ENCODE data around the gene RSRC1.
"Not testable (repeated sequence)": the region's sequence is repeated elsewhere in the genome, so short reads cannot be mapped to it uniquely, and the experiment has no call there.

Gene RSRC1

DNA sequence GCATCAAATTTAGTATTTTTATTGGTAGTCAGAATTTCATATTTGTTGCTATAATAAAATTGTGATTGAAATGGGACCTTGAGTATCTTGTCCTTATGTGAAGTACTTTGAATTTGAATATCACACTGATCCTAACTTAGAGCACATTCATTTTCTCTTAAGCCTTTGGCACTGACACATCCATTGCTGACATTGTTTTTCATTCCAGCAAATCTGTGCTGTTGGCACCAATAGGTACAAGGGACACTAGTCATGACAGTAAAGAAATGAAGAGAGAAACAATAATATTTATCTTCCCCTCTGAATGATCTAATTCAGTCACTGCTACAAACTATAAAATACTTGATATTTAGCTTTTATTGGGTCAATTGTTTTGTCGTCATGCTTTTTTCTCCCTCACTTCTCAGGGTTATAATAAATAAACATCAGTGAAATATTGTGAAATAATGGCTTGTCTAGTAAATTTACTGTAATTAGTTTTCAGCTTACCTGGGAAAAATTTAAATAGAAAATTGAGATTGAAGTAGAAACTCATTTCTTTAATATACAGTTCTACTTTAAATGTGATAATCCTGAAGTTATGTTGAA, 294.3 kb downstream of the RSRC1 start:
- DNase-seq (ENCODE audit: low spot score) = no peak

DNA sequence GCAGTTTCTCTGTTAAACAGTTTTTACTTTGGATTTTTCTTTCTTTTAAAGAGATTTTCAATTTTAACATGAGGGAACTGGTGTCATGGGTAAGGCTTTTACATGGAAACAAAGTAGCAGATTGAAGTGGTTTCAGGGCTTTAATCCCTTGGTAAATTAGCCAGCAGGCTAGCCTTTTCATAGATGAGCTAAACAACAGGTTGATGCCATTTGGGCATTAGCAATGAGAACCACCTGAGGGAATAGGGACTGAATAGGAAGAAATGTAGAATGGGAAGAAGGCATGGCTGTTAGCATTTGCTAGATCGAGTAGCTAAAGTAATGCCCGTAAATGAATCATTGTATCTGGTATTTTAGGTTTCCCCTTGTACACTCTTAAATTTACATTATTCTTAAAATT, 295.6 kb downstream of the RSRC1 start:
- no peak for DNase-seq (ENCODE audit: low spot score)

DNA sequence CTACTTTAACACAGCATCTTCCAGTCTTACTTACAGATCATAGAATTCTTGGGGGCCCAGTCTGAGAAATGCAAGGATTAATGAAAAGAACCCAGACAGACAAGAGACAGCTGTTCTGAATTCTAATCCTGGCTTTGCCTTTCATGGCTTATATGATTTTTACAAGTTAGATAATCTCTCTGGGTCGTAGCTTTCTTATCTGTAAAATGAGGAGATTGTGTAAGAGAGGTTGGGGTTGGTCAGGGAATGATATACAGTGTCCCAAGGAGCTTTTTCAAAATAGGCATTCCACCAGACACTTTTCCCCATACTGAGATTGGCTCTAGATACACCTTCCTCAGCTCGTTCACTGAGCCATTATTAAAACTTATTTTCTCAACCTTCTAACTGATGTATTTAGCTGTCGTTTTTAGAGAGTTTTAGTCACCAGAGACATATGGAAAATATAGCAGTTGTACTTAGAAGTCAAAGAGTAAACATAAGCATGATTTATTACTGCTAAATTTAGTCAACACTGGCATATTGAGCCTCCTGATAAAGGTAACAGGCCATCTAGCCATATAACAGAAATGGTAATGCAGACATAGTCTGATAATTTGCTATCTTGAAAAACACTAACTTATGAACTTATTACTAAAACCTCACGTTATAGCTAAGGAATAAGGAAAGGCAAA, 298.1 kb downstream of the RSRC1 start:
- DNase-seq (ENCODE audit: low spot score) = no peak

DNA sequence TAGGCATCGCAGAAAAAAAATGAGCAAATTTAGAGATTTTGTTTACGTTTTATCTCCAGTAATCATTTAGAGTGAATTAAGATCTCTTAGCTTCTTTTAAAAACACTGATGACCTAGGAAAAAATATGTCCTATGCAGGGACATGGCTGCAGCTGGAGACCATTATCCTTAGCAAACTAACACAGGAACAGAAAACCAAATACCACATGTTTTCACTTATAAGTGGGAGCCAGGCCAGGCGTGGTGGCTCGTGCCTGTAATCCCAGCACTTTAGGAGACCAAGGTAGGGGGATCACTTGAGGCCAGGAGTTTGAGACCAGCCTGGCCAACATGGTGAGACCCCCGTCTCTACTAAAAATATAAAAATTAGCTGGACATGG, 298.6 kb downstream of the RSRC1 start:
- not testable (repeated sequence) for DNase-seq (ENCODE audit: low spot score)

DNA sequence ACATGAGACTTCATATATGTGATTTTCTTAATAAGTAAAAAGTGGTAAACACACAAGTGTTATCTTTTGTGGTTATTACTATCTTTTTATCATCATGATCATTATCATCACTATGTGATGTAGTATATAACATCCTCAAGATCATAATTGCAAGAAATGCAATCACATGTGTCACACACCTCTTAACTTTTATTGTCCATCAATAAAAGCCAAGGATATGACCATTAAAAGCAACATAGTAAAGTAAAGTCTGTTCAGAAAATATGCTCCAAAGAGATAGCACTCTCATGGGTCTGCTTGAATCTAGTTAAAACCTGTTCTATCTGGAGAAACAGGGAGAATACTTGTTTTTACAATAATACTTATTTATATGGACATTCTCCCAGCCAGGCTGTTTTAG, 308.1 kb downstream of the RSRC1 start:
- DNase-seq (ENCODE audit: low spot score) = no peak

DNA sequence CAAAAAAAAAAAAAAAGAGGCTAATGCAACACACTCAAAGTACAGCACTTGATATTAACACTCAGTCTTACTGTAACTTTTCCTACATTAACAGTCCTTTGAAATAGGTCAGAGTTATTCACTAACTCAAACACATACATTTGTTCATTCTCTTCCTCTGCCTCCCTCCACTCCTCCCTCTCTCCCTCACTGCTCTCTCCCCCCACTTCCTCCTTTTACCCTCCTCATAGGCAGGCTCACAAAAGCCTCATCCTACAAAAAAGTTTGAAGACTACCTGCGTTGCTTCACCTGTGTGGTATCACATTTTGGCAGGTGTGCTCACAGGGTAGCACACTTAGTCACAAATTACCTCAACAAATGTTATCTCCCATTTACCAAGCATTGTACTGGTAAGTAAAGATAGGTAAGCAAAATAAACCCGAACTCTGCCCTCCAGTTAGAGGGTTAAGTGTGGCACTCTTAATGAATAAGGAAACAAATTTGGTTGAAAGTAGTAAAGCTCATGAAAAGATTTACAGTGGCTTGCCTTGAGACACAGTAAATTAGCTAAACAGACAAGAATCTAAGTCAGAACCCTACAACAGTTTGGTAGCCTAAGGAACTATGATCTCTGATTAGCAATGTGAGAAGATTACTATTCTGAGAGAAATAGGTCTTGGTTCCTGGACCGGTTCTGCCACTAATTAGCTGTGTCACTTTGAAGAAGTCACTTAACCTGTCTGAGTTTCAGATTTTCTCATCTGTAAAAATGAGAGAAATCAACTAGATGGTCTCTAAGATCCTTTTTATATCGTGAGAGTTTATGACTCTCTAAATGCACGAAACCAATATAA, 310.1 kb downstream of the RSRC1 start:
- DNase-seq (ENCODE audit: low spot score) = no peak

DNA sequence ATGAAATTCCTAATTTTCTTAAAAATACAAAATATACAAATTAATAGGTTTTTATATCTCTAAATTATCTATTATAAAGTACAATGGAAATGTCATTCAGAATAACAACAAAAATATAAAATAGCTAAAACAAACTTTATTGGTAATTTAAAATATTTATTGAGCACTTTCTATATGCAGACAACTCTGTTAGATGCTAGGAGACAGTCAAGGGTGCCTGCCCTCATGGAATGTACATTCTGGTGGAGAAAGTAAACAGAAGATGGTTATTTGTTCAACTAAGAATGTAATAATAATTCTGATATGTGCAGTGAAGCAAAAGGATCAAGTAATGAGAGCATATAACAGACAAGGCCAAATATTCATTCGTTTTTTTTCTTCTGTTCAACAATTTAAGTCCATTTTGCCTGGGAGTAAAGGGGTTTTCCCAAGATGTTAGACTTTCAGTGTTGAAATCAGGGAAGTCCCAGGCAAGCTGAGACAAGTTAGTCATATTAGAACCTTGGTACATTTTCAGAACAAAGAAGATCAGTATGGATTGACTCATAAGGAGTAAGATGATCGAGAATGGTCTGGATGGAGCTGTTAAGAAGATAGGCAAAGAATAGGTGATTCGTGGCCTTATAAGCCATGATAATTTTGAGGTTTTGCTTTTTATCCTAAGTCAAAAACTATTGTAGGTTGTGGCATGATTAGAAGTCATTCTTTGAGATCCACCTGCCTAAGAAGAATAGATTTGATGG, 310.9 kb downstream of the RSRC1 start:
- no peak for DNase-seq (ENCODE audit: low spot score)

DNA sequence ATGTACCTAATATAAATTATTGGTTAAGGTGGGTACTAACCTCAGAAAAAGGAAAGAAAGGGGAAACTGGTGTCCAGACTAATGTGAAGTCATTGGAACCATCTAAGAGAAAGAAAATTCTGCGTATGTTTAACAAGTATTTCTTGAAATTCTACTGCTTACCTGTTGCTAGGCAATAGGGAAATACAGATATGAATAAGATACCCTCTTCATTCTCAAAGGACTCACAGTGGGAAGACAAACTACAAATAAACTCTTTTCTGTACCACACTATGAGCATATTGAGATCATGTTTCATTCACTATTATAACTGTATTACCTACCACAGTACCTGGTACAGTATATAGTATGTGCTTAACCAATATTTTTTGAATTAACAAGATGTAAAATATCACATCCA, 320.6 kb downstream of the RSRC1 start:
- DNase-seq (ENCODE audit: low spot score) = no peak

DNA sequence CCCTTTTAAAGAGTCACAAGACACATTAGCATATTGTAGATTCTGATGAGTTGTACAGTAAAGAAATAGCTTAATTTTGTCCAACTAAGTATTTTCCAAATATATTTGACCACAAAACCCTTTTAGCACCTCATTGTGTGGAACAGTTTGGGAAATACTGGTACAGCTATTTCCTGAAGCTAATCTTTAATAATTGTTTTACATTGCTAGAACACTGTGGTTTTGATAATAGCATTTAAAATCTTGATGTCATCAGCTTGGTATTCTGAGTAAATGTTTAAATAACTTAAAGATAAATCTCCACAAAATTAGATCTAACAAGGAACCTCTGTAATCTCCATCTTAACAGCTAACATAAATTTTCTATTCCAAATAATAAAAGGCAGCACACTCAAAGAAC, 321.1 kb downstream of the RSRC1 start:
- DNase-seq (ENCODE audit: low spot score) = no peak

DNA sequence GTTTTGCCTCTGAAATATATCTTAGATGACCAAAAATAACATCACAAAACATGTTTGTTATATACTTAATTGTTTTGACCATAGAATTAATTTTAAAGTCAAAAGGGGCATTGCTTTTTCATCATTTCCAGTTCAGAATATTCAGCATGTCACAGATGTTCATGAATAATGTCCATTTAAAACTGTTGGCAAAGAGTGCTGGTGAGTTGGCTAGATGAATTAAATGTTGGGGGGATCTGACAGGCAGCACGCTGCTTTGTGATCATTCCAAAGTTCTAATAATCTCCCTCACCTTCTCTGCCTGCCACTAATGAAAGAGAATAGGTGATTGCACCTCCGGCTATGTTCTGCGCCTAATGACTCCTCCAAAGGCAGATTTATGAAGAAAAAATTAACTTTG, 321.9 kb downstream of the RSRC1 start:
- no peak for DNase-seq (ENCODE audit: low spot score)

DNA sequence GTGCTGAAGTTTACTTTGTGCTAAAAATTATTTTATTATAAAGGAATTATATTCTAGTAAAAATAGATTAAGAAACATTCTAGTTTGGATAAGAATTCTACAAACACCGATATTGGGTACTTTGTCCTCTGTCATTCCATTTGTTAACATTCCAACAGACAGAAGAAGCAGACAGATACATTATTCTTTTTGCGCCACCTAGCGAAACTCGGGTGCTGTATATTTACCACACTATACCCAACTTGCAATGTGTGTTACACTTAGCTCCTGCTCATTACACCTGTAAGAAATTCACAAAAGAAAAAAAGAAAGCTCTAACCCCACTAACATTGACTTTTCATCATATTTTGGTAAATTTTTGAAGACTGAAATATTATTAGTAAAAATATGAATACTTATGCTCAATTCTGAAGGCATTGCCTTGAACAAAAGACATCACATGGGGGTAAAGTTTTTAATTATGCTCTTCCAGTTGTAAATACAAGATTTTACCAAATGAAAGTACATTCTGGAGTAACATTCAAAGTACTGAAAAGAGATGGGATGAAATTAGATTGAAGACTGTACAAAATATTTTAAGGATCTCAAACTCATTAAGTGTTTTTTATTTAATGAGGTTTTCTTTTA, 324.6 kb downstream of the RSRC1 start:
- peak; percentile 33 for DNase-seq (ENCODE audit: low spot score)

DNA sequence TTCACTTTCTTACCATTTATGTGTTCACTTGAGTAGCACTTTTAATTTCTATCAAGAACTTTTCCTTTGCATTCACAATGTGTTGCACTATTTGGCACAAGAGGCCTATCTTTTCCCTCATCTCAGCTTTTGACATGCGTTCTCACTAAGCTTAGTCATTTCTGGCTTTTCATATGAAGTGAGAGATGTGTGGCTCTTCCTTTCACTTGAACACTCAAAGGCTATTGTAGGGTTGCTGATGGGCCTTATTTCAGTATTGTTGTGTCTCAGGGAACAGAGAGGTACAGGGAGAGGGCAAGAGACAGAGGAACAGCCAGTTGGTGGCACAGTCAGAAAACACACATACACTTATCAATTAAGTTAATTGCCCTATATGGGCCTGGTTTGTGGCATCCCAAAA, 333.7 kb downstream of the RSRC1 start:
- no peak for DNase-seq (ENCODE audit: low spot score)

DNA sequence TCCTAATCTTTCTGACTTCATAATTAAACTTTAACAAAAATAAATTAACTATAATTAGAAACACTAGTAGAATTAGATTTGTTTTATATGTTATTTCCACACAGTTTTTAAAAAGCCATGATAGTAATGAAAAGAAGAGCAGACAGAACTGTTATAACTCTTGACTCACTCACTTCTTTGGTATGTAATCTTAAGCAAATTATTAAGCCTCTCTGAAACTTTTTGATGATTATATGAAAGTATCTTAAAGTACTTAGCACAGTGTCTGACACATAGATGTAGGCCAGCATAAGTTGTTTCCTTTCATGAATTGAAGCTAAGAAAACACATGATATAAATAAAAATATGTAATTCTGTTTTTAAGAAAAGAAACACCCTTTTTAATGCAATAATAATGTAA, 337.5 kb downstream of the RSRC1 start:
- no peak for DNase-seq (ENCODE audit: low spot score)

DNA sequence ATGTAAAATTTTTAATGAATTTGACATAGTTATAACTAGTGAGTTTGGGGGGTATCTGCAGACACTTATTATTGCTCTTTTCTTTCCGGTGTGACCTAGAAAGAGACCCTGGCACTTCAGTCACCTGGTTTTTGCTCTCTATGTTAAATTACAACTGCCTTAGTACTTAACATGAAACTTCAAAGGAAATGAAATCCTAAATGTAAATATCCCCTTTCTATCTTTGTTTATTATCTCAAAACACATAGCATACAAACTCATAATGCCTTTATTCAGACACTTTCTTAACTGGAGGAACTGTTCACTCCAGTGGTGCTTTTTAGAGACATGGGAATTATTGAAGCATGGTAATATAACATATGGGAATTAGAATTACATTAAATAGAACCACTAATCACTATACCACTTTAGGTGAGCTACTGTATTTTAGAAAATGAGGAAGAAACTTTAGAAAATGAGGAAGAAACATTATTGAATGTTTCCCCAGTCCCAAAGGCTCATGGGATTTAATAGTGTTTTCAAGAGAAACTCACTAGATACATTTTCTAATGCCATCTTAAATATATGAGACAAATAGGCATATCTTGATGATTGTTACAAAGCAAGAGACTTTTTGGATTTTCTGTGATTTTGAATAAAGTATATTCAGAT, 341.6 kb downstream of the RSRC1 start:
- no peak for DNase-seq (ENCODE audit: low spot score)

DNA sequence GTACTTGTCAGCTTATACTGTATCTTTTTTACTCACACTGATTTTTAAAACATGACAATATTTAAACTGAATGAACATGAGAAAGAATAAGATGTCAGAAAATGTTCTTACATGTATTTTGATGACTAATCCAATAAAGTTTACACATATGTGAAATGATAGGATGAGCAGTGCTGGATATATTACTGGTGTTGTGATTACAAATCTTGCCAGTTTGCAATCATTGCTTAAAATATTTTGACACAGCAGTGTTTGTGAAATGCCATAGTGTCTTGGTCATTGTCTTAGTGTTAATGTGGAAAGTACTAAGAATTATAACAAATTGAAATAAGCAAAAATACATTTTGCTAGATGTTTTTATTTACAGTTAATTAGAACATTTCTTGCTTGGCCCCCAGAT, 342.4 kb downstream of the RSRC1 start:
- no peak for DNase-seq (ENCODE audit: low spot score)

DNA sequence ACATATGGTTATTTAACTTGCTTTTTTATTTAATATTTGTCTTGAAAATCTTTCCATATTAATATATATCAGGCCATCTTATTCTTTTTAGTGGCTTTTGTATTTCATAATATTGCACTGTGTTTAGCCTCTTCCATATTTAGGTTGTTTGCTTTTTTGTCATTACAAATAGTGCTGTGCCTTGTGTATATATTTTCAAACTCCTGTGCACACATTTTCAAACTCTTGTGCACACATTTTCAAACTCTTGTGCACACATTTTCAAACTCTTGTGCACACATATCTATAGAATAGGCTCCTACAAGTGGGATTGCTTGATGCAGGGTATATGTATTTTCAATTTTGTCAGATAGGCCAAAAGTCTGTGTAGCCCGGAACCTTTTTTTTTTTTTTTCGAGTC, 343.1 kb downstream of the RSRC1 start:
- DNase-seq (ENCODE audit: low spot score) = no peak

DNA sequence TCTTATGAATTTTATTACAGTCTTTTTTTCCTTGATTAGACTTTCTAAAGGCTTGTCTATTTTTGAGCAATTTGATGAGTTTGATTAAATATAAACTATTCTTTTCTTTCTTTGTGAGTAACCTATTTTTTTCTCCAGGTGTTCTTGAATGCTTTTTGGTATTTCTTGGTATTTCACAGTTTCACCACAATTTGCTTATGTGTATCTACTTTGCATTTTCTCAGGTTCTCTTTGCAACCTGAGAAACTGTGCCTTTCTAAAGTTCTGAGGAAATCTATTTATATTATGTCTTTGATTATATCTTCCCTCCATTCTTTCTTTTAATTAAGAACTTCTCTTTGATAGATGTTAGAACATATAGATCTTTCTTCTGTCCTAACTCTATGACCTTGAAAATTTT, 344.0 kb downstream of the RSRC1 start:
- no peak for DNase-seq (ENCODE audit: low spot score)

DNA sequence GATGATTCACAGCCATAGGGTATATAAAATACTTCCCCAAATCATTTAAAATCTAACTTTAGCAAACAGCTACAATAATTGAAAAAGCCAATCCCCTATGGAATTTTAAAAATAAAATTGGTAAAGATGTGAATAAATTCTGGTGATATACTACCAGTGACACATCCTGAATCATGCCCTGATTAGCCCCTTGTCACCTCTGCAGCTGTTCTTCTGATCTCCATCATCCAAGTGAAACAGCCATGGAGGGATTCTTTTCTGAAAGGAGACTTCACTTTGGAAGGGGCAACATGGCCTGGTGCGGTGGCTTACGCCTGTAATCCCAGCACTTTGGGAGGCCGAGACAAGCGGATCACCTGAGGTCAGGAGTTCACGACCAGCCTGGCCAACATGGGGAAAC, 345.5 kb downstream of the RSRC1 start:
- DNase-seq (ENCODE audit: low spot score) = no peak

DNA sequence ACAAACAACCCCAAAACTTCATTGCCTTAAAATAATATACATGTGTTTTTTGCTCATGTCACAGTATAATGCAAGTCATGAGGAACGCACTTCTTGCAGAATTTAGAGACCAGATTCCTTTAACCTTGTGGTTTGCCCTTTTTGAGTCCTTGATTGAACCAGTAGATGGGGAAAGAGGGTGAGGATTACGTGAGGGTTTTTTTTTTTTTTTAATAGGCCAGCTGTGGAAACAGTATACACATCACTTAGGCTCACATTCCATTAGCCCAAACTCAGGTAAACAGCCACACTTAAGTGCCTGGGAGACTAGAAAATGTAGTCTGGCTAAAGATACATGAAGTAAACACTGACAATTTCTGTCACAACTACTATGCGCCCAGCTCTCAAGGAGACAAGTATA, 346.2 kb downstream of the RSRC1 start:
- no peak for DNase-seq (ENCODE audit: low spot score)

DNA sequence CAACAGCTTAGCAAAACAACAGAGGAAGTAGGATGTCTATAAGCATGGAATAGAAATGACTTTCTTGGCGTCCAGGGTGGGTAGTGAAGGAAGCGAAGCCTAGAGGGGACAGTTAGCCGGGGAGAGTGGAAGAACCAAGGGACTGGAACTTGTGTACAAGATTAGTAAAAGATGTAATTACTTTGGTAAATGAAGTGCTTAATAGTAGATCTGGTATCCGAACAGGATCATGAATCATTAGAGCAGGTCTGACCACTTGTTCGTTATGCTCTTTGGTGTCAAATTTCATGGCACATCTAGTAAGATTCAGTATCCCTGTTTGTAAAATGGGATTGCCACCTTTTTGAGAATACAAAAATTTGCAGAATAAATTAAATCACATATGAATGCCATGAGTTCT, 348.6 kb downstream of the RSRC1 start:
- no peak for DNase-seq (ENCODE audit: low spot score)

DNA sequence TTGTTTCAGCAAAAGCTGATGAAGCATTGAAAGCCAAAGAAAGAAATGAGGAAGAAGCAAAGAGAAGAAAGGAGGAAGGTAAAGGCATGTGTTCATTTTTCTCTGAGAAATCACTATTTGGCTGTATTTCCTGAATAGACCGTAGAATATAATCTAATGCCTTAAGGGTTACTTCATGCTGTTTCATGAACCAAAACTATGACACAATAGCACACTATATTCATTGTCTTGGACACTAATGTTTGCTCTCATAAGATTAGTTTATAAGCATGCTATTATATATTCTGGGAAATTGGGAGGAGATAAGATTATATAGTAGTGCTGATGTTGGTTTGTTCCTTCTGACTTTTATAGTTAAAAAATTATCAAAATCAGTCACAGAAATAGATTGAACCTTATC, 351.0 kb downstream of the RSRC1 start:
- DNase-seq (ENCODE audit: low spot score) = no peak

DNA sequence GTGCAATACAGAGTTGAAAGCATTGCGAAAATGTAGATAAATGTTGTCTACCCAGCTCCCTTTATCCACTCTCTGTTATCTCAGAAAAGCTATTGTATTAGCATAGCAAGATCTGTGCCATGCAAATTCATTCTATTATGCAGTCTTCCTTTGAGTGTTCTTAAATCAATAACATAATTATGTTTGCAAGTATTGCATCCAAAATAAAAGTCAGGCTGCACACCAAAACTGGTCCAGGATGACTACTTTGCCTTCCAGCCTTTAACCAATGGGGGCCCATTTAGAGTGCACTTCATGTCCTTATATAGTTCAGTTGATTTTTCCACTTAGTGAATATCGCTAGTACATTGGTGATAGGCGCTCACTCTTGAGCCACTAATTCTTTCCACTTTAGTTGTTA, 353.7 kb downstream of the RSRC1 start:
- no peak for DNase-seq (ENCODE audit: low spot score)
